ENCODE measurements around the gene PKD1. TPM values are rescaled to one million over a fixed set of nuclear protein-coding genes. Genes with fewer than 3 reads are reported as not detected.

PKD1 gene
- total RNA-seq, 3 donors from 2014 or later = 63.9 to 233 (median 80.8) TPM

- Histone ChIP-seq H3K9me3 (no peaks in the 10 kb centered on the region), H3K4me1 (ENCODE audit: low read depth) (no peaks in the 10 kb centered on the region), H3K36me3 (ENCODE audit: low read depth) (no peaks in the 10 kb centered on the region), H3K4me3 (no peak overlapping the region)
- TF ChIP-seq, protein P1, sequence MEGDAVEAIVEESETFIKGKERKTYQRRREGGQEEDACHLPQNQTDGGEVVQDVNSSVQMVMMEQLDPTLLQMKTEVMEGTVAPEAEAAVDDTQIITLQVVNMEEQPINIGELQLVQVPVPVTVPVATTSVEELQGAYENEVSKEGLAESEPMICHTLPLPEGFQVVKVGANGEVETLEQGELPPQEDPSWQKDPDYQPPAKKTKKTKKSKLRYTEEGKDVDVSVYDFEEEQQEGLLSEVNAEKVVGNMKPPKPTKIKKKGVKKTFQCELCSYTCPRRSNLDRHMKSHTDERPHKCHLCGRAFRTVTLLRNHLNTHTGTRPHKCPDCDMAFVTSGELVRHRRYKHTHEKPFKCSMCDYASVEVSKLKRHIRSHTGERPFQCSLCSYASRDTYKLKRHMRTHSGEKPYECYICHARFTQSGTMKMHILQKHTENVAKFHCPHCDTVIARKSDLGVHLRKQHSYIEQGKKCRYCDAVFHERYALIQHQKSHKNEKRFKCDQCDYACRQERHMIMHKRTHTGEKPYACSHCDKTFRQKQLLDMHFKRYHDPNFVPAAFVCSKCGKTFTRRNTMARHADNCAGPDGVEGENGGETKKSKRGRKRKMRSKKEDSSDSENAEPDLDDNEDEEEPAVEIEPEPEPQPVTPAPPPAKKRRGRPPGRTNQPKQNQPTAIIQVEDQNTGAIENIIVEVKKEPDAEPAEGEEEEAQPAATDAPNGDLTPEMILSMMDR (IDR thresholded peaks at IDR 0.05) = no peak
- ATAC-seq (no peak), DNase-seq (no peak)
- intact Hi-C loops (cut with DNase I, micrococcal nuclease) = no loop called here
Observed at GRCh38 chr16:2079991-2080390, 55.7 kb downstream of the PKD1 start.

DNA sequence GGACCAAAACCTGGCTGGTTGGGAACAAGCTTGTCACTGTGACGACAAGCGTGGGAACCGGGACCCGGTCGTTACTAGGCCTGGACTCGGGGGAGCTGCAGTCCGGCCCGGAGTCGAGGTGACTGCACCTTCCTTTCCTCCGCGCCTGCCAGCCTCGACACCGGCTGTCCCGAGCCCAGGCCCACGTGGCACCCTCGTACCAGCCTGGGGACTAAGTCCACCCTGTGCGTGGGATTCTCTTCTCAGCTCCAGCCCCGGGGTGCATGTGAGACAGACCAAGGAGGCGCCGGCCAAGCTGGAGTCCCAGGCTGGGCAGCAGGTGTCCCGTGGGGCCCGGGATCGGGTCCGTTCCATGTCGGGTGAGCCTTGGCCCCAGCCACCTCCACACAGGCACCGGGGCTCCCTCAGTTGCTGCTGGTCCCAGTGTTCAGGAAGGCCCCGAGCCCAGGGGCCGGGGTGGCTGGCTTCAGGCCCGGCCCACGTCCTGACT lies 56.3 kb downstream of the PKD1 start:
- TF ChIP-seq, protein P1 (IDR thresholded peaks at IDR 0.05) = no peak
- no peak overlapping the region for H3K4me3 ChIP-seq
- intact Hi-C loops (cut with DNase I, micrococcal nuclease) = no loop called here
- H3K9me3 ChIP-seq = no peaks in the 10 kb centered on the region
- no peak for DNase-seq
- no peak for ATAC-seq
- peaks cover under 1% of the 10 kb centered on the region for H3K36me3 ChIP-seq (ENCODE audit: low read depth)
- H3K4me1 ChIP-seq (ENCODE audit: low read depth) = no peaks in the 10 kb centered on the region

GRCh38 chr16:2078691-2079090 lies 57.0 kb downstream of the PKD1 start:
- H3K9me3 ChIP-seq = no peaks in the 10 kb centered on the region
- DNase-seq (no peak), ATAC-seq (no peak)
- TF ChIP-seq, protein P1 (IDR thresholded peaks at IDR 0.05) = no peak
- peaks cover 4% of the 10 kb centered on the region for H3K36me3 ChIP-seq (ENCODE audit: low read depth)
- no peak overlapping the region for H3K4me3 ChIP-seq
- intact Hi-C loops (cut with DNase I, micrococcal nuclease) = no loop called here
- no peaks in the 10 kb centered on the region for H3K4me1 ChIP-seq (ENCODE audit: low read depth)

DNA sequence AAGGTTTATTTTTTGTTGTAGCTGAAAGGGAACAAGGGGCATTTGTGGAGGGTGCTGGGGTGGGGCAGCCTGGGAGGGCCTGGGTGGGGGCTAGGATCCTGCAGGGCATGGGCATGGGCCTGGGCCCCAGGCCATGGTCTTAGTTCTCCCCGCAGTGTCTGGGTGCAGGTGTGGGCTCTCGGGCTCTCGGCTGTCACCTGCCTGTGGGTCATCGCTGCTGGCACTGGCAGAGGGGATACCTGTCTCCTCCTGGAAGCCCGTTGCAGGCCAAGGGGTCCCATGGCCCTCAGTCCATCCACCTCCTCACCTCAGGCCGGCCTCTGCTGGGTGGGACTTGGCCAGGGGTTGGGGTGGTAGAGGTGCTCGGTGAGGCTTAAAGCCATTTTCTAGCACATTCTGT lies 57.6 kb downstream of the PKD1 start:
- peaks cover 4% of the 10 kb centered on the region for H3K36me3 ChIP-seq (ENCODE audit: low read depth)
- DNase-seq = no peak
- no peaks in the 10 kb centered on the region for H3K9me3 ChIP-seq
- H3K4me3 ChIP-seq = no peak overlapping the region
- no peaks in the 10 kb centered on the region for H3K4me1 ChIP-seq (ENCODE audit: low read depth)
- intact Hi-C loops (cut with DNase I, micrococcal nuclease) = no loop called here
- TF ChIP-seq, protein P1 (IDR thresholded peaks at IDR 0.05) = no peak
- ATAC-seq = no peak

DNA sequence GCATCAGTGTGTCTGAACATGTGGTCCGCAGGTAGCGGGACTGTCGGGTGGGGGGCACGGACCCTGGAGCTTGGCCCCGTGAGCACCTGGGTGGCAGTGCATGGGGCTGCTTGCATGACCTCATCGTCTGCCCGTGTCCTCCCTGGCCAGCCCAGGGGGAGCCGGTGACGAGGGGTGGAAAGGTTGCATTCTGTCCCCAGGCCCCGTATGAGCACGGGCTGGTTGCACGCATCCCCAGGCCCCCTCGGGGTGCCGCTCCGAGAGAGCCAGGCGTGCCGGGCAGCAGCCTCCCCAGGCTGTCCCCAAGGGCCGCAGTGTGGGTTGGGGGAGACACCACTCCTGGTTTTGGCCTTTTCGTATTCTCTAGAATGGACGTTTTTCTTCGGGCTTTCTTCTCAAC lies 58.0 kb downstream of the PKD1 start:
- ATAC-seq (no peak), DNase-seq (no peak)
- H3K4me3 ChIP-seq = no peak overlapping the region
- peaks cover 4% of the 10 kb centered on the region for H3K36me3 ChIP-seq (ENCODE audit: low read depth)
- TF ChIP-seq, protein P1 (IDR thresholded peaks at IDR 0.05) = no peak
- no peaks in the 10 kb centered on the region for H3K9me3 ChIP-seq
- intact Hi-C loops (cut with DNase I, micrococcal nuclease) = no loop called here
- H3K4me1 ChIP-seq (ENCODE audit: low read depth) = no peaks in the 10 kb centered on the region

- H3K36me3 ChIP-seq (ENCODE audit: low read depth) = peaks cover 4% of the 10 kb centered on the region
- no peaks in the 10 kb centered on the region for H3K9me3 ChIP-seq
- intact Hi-C loops (cut with DNase I, micrococcal nuclease) = no loop called here
- DNase-seq (no peak), ATAC-seq (no peak)
- TF ChIP-seq, protein P1 (IDR thresholded peaks at IDR 0.05) = no peak
- H3K4me3 ChIP-seq = no peak overlapping the region
- H3K4me1 ChIP-seq (ENCODE audit: low read depth) = no peaks in the 10 kb centered on the region
Observed at GRCh38 chr16:2077016-2077415, 58.7 kb downstream of the PKD1 start.

All from mucosa of descending colon (tissue), 3 donors.